HG03457 (cell line): Measurements from ENCODE around the gene LYZL1.
"Not testable (repeated sequence)": the region's sequence is repeated elsewhere in the genome, so short reads cannot be mapped to it uniquely, and the experiment has no call there.

Source experiments
- ATAC-seq: cut with Tn5 transposase; IDR thresholded peaks from one replicate; pipeline ENCODE4 v1.9.1; 2021; ENCODE audit warnings: moderate number of reproducible peaks; ENCODE audit not compliant: unreplicated experiment

Gene LYZL1

DNA sequence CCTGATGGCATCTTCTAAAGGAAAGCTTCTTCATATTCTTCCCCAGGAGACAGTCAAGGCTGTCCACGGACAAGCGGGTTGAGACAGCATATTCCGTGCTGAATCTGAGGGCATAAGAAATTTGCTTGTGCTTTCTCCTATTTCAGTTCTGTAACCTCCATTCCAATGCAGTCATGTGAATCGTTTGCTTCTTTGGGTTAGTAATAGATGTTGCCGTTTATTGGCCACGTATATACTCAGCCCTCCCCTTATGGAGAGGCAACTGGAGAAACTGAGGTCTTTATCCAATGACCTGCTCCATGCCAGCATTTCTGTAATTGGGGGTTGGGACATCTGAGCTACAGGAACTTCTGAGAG, 38.9 kb downstream of the LYZL1 start:
- ATAC-seq, result no peak

DNA sequence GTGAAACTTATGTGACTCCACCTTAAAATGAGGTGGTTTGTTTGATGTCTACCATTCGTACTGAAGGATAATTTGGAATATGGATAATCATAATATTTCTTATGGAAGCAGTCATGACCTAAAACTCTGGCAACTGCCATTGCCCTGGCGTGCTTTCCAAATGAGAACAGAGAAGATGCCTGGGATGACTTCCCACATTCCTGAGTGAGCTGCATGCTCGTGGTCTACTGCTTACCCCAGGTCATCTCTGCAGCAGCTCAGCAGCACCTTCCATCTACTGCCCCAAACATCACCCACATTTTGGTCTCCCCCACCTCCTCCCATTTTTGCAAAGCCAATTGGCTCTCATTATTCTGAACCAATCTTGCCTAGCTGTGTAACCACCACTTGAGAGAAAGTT, 40.1 kb downstream of the LYZL1 start:
- no peak for ATAC-seq

GRCh38 chr10:29329420-29329819, 40.5 kb downstream of the LYZL1 start:
- ATAC-seq, result no peak

- no peak for ATAC-seq
Measured at GRCh38 chr10:29332061-29332760, 43.3 kb downstream of the LYZL1 start.

- ATAC-seq, result no peak
Measured at GRCh38 chr10:29332761-29333148, 43.9 kb downstream of the LYZL1 start.

DNA sequence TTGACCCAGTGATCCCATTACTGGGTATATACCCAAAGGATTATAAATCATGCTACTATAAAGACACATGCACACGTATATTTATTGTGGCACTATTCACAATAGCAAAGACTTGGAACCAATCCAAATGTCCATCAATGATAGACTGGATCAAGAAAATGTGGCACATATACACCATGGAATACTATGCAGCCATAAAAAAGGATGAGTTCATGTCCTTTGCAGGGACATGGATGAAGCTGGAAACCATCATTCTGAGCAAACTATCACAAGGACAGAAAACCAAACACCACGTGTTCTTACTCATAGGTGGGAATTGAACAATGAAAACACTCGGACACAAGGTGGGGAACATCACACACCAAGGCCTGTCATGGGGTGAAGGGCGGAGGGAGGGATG, 48.7 kb downstream of the LYZL1 start:
- not testable (repeated sequence) for ATAC-seq

- ATAC-seq, result no peak
Measured at GRCh38 chr10:29343607-29344038, 54.8 kb downstream of the LYZL1 start.

- ATAC-seq, result no peak
Measured at GRCh38 chr10:29344073-29344820, 55.4 kb downstream of the LYZL1 start.

GRCh38 chr10:29345144-29345909, 56.5 kb downstream of the LYZL1 start:
- no peak for ATAC-seq

GRCh38 chr10:29345910-29346209, 57.0 kb downstream of the LYZL1 start:
- no peak for ATAC-seq

- no peak for ATAC-seq
Measured at GRCh38 chr10:29346296-29347001, 57.6 kb downstream of the LYZL1 start.

GRCh38 chr10:29348836-29349235, 60.0 kb downstream of the LYZL1 start:
- no peak for ATAC-seq

- no peak for ATAC-seq
Measured at GRCh38 chr10:29353305-29353704, 64.4 kb downstream of the LYZL1 start.

DNA sequence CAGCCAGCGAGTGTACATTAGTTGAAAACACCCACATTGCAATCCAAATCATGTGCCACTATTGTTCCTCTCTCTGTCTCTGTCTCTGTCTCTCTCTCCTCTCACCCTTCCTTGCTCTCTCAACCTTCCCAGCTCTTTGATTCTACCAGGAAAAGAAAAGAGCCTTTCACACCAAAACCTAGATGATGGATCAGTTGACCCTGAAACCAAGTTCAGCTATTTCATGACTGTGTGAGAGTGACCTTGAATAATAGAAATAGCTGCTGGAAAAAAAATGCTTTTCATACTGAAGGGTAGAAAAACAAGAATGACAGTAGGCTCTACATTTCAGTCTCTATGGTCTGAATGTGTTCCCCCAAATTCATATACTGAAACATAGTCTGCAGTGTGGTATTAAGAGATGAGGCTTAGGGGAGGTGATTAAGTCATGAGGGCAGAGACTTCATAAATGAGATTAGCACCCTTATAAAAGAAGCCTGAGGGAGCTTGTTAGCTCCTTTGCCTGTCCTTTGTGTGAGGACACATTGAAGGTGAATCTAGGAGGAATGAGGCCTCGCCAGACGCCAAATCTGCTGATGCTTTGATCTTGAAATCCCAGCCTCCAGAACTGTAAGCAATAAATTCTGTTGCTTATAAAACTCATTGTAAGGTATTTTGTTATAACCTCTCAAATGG, 65.2 kb downstream of the LYZL1 start:
- no peak for ATAC-seq

- ATAC-seq, result no peak
Measured at GRCh38 chr10:29355411-29355991, 66.6 kb downstream of the LYZL1 start.

DNA sequence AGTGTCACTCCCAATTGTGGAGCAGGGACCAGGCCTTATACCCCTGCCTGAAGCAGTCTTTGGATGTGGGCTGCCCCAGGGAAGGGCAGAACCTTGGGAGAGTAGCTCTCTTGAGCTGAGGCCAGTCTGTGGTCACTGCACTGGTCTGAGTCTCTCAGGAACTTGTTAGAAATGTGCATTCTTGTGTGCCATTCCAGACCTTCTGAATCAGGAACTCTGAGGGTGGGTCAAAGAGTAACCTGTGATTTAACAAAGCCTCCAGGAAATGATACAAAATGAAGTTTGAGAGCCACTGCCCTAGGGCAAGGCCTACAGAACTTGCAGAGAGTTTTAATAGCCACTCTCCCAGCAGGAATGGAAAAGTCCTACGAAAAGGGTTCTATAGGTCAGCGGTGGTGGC, 68.1 kb downstream of the LYZL1 start:
- no peak for ATAC-seq

GRCh38 chr10:29358010-29358616, 69.2 kb downstream of the LYZL1 start:
- ATAC-seq, result no peak

- ATAC-seq, result not testable (repeated sequence)
Measured at GRCh38 chr10:29360215-29360853, 71.5 kb downstream of the LYZL1 start.
